NCI-H1417 (cell line): ENCODE measurements around the gene KLHL30.

Source experiments
- DNase-seq, 3 experiments: peaks; one replicate each; lab custom pipeline; 2025; lab: John Stamatoyannopoulos, UW

KLHL30 gene

GRCh38 chr2:238132463-238133450, 5.7 kb upstream of the KLHL30 start:
- DNase-seq: no peak

GRCh38 chr2:238133499-238134392, 4.7 kb upstream of the KLHL30 start:
- no peak for DNase-seq

- no peak for DNase-seq
Measured at GRCh38 chr2:238134393-238134785, 4.1 kb upstream of the KLHL30 start.

GRCh38 chr2:238135601-238136150, 2.8 kb upstream of the KLHL30 start:
- DNase-seq: no peak

- no peak for DNase-seq
Measured at GRCh38 chr2:238136820-238137537, 1.5 kb upstream of the KLHL30 start.

- no peak for DNase-seq
Measured at GRCh38 chr2:238137885-238138284, 583 bp upstream of the KLHL30 start.

- no peak for DNase-seq
Measured at GRCh38 chr2:238139196-238140039, 950 bp downstream of the KLHL30 start.

- no peak for DNase-seq
Measured at GRCh38 chr2:238140040-238140439, 1.6 kb downstream of the KLHL30 start.

- DNase-seq: no peak
Measured at GRCh38 chr2:238140721-238141540, 2.5 kb downstream of the KLHL30 start.

GRCh38 chr2:238141541-238142318, 3.3 kb downstream of the KLHL30 start:
- peak in 1 of 3 experiments; percentile 32 for DNase-seq

GRCh38 chr2:238142382-238143205, 4.1 kb downstream of the KLHL30 start:
- no peak for DNase-seq

GRCh38 chr2:238143239-238143951, 4.9 kb downstream of the KLHL30 start:
- no peak for DNase-seq

- no peak for DNase-seq
Measured at GRCh38 chr2:238144262-238144661, 5.8 kb downstream of the KLHL30 start.

GRCh38 chr2:238145046-238145445, 6.6 kb downstream of the KLHL30 start:
- no peak for DNase-seq

- no peak for DNase-seq
Measured at GRCh38 chr2:238145851-238146250, 7.4 kb downstream of the KLHL30 start.

- no peak for DNase-seq
Measured at GRCh38 chr2:238146884-238147544, 8.5 kb downstream of the KLHL30 start.

GRCh38 chr2:238148981-238149380, 10.5 kb downstream of the KLHL30 start:
- no peak for DNase-seq
